GM18502 (cell line): Measurements from ENCODE around the gene HS6ST1.

Experiments
- ATAC-seq: cut with Tn5 transposase; IDR thresholded peaks from one replicate; pipeline ENCODE4 v1.9.1; 2021; ENCODE audit warnings: mild to moderate bottlenecking; ENCODE audit not compliant: unreplicated experiment, poor library complexity

The HS6ST1 gene

GRCh38 chr2:128318776-128319464, at the start of gene HS6ST1:
TSS of gene HS6ST1 (minus strand) at chr2:128318868. CDS start at chr2:128318563, 305 bp downstream.
- ATAC-seq, result peak; percentile 57

- no peak for ATAC-seq
These were observed 49.1 kb upstream of the HS6ST1 start for GRCh38 chr2:128367601-128368359.

- ATAC-seq, result no peak
These were observed 48.2 kb upstream of the HS6ST1 start for GRCh38 chr2:128366713-128367511.

GRCh38 chr2:128365217-128365905, 46.7 kb upstream of the HS6ST1 start:
- no peak for ATAC-seq

GRCh38 chr2:128364441-128364911, 45.8 kb upstream of the HS6ST1 start:
- ATAC-seq, result no peak

GRCh38 chr2:128363934-128364361, 45.3 kb upstream of the HS6ST1 start:
- no peak for ATAC-seq

- ATAC-seq, result no peak
These were observed 44.2 kb upstream of the HS6ST1 start for GRCh38 chr2:128362889-128363228.

- no peak for ATAC-seq
These were observed 43.7 kb upstream of the HS6ST1 start for GRCh38 chr2:128362176-128362888.

- no peak for ATAC-seq
These were observed 42.9 kb upstream of the HS6ST1 start for GRCh38 chr2:128361376-128362131.

GRCh38 chr2:128360711-128361110, 42.0 kb upstream of the HS6ST1 start:
- no peak for ATAC-seq

GRCh38 chr2:128359841-128360240, 41.2 kb upstream of the HS6ST1 start:
- ATAC-seq, result no peak

GRCh38 chr2:128358941-128359731, 40.5 kb upstream of the HS6ST1 start:
- no peak for ATAC-seq

GRCh38 chr2:128357506-128358370, 39.1 kb upstream of the HS6ST1 start:
- ATAC-seq, result no peak

- no peak for ATAC-seq
These were observed 37.5 kb upstream of the HS6ST1 start for GRCh38 chr2:128356127-128356526.

GRCh38 chr2:128354726-128355470, 36.2 kb upstream of the HS6ST1 start:
- ATAC-seq, result no peak

GRCh38 chr2:128354161-128354560, 35.5 kb upstream of the HS6ST1 start:
- ATAC-seq, result no peak

GRCh38 chr2:128350736-128351135, 32.1 kb upstream of the HS6ST1 start:
- ATAC-seq, result no peak
